HFF-Myc (cell line): ENCODE data around the gene TRH.

Experiments
- DNase-seq: peaks from one replicate; pipeline ENCODE4 v3.0.0-alpha.2; 2011; ENCODE audit warnings: low read depth; ENCODE audit errors: extremely low read depth
- H3K4me3 ChIP-seq: replicated peaks from 2 replicates; pipeline ENCODE4 v1.5.1; 2011; ENCODE audit warnings: low read depth, mild to moderate bottlenecking, control low read depth, low read length
- TF ChIP-seq, protein P1 (sequence below): IDR thresholded peaks from 2 replicates; pipeline ENCODE4 v1.5.1; 2012; ENCODE audit warnings: mild to moderate bottlenecking, low read depth, low read length, control low read depth; ENCODE audit errors: missing control alignments

The TRH gene, protein sequence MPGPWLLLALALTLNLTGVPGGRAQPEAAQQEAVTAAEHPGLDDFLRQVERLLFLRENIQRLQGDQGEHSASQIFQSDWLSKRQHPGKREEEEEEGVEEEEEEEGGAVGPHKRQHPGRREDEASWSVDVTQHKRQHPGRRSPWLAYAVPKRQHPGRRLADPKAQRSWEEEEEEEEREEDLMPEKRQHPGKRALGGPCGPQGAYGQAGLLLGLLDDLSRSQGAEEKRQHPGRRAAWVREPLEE

GRCh38 chr3:129974564-129974832 is at the start of gene TRH:
Gene TRH, plus strand, starts transcription at chr3:129974720. Its CDS starts 1,097 bp downstream, at chr3:129975817.
- DNase-seq = no peak
- no peak within 1 kb of the TSS for H3K4me3 ChIP-seq
- TF ChIP-seq, protein P1, sequence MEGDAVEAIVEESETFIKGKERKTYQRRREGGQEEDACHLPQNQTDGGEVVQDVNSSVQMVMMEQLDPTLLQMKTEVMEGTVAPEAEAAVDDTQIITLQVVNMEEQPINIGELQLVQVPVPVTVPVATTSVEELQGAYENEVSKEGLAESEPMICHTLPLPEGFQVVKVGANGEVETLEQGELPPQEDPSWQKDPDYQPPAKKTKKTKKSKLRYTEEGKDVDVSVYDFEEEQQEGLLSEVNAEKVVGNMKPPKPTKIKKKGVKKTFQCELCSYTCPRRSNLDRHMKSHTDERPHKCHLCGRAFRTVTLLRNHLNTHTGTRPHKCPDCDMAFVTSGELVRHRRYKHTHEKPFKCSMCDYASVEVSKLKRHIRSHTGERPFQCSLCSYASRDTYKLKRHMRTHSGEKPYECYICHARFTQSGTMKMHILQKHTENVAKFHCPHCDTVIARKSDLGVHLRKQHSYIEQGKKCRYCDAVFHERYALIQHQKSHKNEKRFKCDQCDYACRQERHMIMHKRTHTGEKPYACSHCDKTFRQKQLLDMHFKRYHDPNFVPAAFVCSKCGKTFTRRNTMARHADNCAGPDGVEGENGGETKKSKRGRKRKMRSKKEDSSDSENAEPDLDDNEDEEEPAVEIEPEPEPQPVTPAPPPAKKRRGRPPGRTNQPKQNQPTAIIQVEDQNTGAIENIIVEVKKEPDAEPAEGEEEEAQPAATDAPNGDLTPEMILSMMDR = no peak

DNA sequence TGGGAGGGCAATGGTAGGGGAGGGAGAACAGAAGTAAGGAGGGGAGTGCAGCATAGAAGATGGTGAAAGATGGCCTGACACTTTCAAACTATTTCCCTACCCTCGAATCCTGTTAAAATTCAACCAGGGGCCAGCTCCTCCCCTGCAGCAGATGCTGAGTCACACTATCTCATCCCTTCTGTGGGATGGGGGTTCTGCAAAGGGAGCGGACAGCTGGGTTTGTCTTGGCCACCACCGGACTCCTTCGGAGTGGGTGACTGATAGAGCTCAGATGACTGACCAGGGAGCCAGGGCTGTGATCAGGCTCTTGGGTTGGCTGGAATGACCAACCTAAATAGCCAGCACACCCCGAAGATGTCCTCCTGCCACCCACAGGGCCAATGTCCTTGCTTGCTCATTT is 47.4 kb upstream of the TRH start:
- DNase-seq = no peak
- TF ChIP-seq, protein P1 = no peak
- no peak overlapping the region for H3K4me3 ChIP-seq

GRCh38 chr3:129929383-129929782 is 45.1 kb upstream of the TRH start:
- no peak overlapping the region for H3K4me3 ChIP-seq
- DNase-seq = no peak
- TF ChIP-seq, protein P1 = no peak

DNA sequence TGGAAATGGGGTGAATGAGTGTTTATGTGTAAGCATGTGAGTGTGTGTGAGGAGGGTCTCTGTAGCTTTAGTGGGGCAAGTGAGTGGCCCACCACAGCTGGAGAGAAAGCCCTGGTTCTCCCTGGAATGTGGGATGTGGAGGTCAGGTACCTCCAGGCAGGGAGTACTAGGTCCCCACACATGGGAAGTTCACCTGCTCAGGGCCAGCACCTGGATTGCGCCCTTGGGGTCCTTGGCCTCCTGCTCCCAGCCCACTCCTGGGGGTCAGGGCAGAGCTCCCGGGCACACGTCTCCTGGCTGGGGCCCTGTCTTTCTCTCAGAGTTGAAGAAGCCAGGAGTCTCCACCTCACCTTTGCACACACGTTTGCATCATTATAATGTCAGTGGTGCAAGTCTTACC is 41.0 kb upstream of the TRH start:
- TF ChIP-seq, protein P1 = no peak
- H3K4me3 ChIP-seq = no peak overlapping the region
- DNase-seq = no peak

GRCh38 chr3:129934234-129935123 is 40.0 kb upstream of the TRH start:
- DNase-seq = no peak
- no peak overlapping the region for H3K4me3 ChIP-seq
- TF ChIP-seq, protein P1 = peak; percentile 81

GRCh38 chr3:129936757-129937156 is 37.8 kb upstream of the TRH start:
- peak; percentile 19 for DNase-seq
- H3K4me3 ChIP-seq = no peak overlapping the region
- TF ChIP-seq, protein P1 = no peak
